ENCODE data around the gene LRP1. TPM values are rescaled to one million over a fixed set of nuclear protein-coding genes. Genes with fewer than 3 reads are reported as not detected.
A peak's percentile ranks its signal among the peaks of the same experiment; 100 is the strongest.

LRP1 gene
- total RNA-seq, 1 experiment from 2014 or later = 9.0 TPM

DNA sequence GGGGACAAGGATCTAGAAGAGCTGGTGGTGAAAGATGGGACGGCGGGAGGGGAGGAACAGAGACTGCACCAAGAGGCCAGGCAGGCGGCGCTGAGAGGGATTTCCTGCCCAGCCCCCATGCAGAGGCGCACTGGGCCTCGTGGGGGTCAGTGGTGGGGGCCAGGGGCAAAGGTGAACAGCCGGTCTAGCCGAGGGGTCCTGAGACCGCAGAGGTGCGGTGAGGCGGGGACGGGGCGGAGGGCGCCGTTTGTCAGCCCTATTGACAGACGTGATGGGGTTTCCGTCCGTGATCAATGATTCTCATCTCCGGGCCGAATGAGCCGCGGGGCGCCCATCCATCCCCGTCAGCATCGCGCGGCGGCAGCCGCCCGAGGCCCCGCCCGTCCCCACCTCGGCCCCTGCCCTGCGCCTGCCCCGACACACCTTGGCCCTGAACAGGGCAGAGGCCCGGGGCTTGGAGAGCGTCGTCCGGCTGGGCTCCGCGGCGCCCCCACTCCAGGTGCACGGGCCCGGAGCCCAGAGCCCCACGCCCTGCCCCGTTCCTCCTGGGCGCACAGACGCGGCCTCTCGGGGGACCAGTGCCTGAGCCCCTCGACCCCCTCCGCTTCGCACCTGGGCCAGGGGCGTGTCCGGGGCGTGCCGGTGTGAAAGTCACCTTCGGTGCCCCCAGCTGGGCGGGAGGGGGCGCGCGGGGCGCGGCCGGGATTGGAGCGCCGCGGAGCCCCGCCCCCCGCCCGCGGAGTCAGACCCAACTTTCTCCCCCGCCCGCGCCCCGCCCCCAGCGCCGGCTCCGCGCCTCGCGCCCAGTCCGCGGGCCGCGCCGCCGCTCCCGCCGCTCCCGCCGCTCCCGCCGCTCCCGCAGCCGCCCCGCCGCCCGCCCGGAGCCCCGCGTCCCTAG is 88.0 kb downstream of the LRP1 start, which contains the start of gene NXPH4:
TSS of gene NXPH4 (plus strand) at position 781 of the 898 bp plus-strand sequence. CDS start 176 bp downstream, outside the sequence.
- H3K4me3 ChIP-seq (ENCODE audit: low read depth in 2 of 2, low read length in 2 of 2) = peak within 1 kb of the TSS; percentile 44 to 53
- no peaks in the 10 kb centered on the region for H3K9me3 ChIP-seq (ENCODE audit: control insufficient read depth, insufficient read depth, low read depth, low read length)
- no TSS peak for BruUV-seq (replicated peaks)
- no peak within 1 kb of the TSS for H3K27ac ChIP-seq (ENCODE audit: low read length)
- intact Hi-C loops (cut with micrococcal nuclease; ENCODE audit: unreplicated experiment) (no loop called here), in situ Hi-C loops (cut with HindIII; ENCODE audit: low pct_unique_long_range_greater_than_20kb, low sequenced_read_pairs) (no loop called here)
- H3K36me3 ChIP-seq (ENCODE audit: control insufficient read depth, insufficient read depth, low read length) = no peaks in the 10 kb centered on the region; the same call in 1 of the 2 replicates
- ChIA-PET POLR2A (no interaction called here), CTCF (no interaction called here)
- no peak for TF ChIP-seq TCF7L2 (IDR thresholded peaks at IDR 0.05; ENCODE audit: low read depth, low read length)
- TF ChIP-seq, protein P1, sequence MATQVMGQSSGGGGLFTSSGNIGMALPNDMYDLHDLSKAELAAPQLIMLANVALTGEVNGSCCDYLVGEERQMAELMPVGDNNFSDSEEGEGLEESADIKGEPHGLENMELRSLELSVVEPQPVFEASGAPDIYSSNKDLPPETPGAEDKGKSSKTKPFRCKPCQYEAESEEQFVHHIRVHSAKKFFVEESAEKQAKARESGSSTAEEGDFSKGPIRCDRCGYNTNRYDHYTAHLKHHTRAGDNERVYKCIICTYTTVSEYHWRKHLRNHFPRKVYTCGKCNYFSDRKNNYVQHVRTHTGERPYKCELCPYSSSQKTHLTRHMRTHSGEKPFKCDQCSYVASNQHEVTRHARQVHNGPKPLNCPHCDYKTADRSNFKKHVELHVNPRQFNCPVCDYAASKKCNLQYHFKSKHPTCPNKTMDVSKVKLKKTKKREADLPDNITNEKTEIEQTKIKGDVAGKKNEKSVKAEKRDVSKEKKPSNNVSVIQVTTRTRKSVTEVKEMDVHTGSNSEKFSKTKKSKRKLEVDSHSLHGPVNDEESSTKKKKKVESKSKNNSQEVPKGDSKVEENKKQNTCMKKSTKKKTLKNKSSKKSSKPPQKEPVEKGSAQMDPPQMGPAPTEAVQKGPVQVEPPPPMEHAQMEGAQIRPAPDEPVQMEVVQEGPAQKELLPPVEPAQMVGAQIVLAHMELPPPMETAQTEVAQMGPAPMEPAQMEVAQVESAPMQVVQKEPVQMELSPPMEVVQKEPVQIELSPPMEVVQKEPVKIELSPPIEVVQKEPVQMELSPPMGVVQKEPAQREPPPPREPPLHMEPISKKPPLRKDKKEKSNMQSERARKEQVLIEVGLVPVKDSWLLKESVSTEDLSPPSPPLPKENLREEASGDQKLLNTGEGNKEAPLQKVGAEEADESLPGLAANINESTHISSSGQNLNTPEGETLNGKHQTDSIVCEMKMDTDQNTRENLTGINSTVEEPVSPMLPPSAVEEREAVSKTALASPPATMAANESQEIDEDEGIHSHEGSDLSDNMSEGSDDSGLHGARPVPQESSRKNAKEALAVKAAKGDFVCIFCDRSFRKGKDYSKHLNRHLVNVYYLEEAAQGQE (IDR thresholded peaks at IDR 0.05; ENCODE audit: insufficient read depth in 1 of 2, low read depth in 2 of 2, low read length in 1 of 2) = no peak
- TF ChIP-seq SIN3A (IDR thresholded peaks at IDR 0.05; ENCODE audit: borderline replicate concordance, insufficient read depth, low read depth, low read length) = no peak
- no peak for TF ChIP-seq POLR2AphosphoS5 (IDR thresholded peaks at IDR 0.05; ENCODE audit: low read depth, low read length)
- TF ChIP-seq, protein P2, sequence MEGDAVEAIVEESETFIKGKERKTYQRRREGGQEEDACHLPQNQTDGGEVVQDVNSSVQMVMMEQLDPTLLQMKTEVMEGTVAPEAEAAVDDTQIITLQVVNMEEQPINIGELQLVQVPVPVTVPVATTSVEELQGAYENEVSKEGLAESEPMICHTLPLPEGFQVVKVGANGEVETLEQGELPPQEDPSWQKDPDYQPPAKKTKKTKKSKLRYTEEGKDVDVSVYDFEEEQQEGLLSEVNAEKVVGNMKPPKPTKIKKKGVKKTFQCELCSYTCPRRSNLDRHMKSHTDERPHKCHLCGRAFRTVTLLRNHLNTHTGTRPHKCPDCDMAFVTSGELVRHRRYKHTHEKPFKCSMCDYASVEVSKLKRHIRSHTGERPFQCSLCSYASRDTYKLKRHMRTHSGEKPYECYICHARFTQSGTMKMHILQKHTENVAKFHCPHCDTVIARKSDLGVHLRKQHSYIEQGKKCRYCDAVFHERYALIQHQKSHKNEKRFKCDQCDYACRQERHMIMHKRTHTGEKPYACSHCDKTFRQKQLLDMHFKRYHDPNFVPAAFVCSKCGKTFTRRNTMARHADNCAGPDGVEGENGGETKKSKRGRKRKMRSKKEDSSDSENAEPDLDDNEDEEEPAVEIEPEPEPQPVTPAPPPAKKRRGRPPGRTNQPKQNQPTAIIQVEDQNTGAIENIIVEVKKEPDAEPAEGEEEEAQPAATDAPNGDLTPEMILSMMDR (IDR thresholded peaks at IDR 0.05) = no peak; the same call in 1 of the 2 replicates
- peaks cover 10% of the 10 kb centered on the region for H3K27me3 ChIP-seq (ENCODE audit: control insufficient read depth, insufficient read depth, low read length)
- DNase-seq (ENCODE audit: low read depth, low spot score) (no peak), ATAC-seq (peak; percentile 17)
- H3K4me1 ChIP-seq (ENCODE audit: control insufficient read depth, insufficient read depth, low read length) = peaks cover 20% of the 10 kb centered on the region

DNA sequence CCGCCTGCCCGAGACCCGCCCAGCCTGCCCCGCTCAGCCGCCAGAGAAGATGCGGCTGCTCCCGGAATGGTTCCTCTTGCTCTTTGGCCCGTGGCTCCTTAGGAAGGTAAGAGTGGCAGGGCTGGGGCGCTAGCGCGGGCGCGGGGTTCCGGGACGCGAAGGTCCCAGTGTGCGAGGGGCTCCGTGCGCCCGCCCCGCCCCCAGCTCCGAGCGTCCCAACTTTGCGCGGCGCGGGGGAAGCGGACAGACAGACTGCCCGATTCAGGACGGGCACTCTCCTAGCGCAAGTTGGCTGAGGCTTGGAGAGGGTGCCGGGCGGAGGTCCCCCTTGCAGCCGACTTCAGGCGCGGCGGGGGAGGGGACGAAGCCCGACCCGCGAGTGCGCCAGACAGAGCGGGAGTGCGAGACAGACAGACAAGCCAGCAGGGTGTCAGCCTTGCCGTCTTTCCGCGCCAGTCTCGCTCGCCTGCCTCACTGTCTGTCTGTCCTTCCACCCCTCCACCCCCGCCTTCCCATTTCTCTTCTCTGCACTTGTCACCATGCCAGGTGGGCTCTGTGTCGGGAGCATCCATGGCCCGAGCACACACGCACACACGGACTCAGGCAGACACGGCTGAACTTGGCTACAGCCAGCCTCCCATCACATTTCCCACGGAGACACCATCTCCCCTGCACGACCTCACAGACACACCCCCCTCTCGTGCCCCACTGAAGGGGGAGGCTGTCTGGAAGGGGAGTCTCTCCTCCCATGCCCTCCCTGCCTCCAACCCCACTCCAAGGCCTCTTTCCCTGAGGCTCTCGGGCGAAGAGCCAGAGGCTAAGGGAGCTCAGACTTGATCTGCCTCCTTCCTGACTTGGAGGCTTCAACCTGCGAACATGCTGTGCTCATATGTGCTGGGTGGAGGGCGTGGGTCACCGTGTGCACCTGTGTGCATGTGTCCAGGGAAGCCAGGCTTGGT is 88.9 kb downstream of the LRP1 start:
- ChIA-PET CTCF (interaction anchor here (0.7 to 0.9 kb wide), 2 partner anchors 19 to 26 kb away, joined by 3 read pairs; a partner anchor contains a TSS), POLR2A (no interaction called here)
- Histone ChIP-seq H3K36me3 (ENCODE audit: control insufficient read depth, insufficient read depth, low read length) (no peaks in the 10 kb centered on the region; the same call in 1 of the 2 replicates), H3K9me3 (ENCODE audit: control insufficient read depth, insufficient read depth, low read depth, low read length) (no peaks in the 10 kb centered on the region), H3K27me3 (ENCODE audit: control insufficient read depth, insufficient read depth, low read length) (peaks cover 10% of the 10 kb centered on the region), H3K4me1 (ENCODE audit: control insufficient read depth, insufficient read depth, low read length) (peaks cover 20% of the 10 kb centered on the region), H3K27ac (ENCODE audit: low read length) (no peak overlapping the region), H3K4me3 (ENCODE audit: low read depth in 2 of 2, low read length in 2 of 2) (peak overlapping the region; percentile 44 to 53)
- DNase-seq (ENCODE audit: low read depth, low spot score) (no peak), ATAC-seq (peak; percentile 12)
- in situ Hi-C loops (cut with HindIII; ENCODE audit: low pct_unique_long_range_greater_than_20kb, low sequenced_read_pairs) (no loop called here), intact Hi-C loops (cut with micrococcal nuclease; ENCODE audit: unreplicated experiment) (no loop called here)
- BruUV-seq (replicated peaks) = no TSS peak
- TF ChIP-seq SIN3A (IDR thresholded peaks at IDR 0.05; ENCODE audit: borderline replicate concordance, insufficient read depth, low read depth, low read length) (no peak), POLR2AphosphoS5 (IDR thresholded peaks at IDR 0.05; ENCODE audit: low read depth, low read length) (no peak), TCF7L2 (IDR thresholded peaks at IDR 0.05; ENCODE audit: low read depth, low read length) (no peak)
- TF ChIP-seq, protein P1 (IDR thresholded peaks at IDR 0.05; ENCODE audit: insufficient read depth in 1 of 2, low read depth in 2 of 2, low read length in 1 of 2) = no peak
- TF ChIP-seq, protein P2 (IDR thresholded peaks at IDR 0.05) = no peak
